HG03064 (cell line): ENCODE results near the gene LUZP2.

Experiments
- ATAC-seq: cut with Tn5 transposase; IDR thresholded peaks from one replicate; pipeline ENCODE4 v1.9.1; 2021; ENCODE audit warnings: low read depth; ENCODE audit not compliant: unreplicated experiment

LUZP2 gene

DNA sequence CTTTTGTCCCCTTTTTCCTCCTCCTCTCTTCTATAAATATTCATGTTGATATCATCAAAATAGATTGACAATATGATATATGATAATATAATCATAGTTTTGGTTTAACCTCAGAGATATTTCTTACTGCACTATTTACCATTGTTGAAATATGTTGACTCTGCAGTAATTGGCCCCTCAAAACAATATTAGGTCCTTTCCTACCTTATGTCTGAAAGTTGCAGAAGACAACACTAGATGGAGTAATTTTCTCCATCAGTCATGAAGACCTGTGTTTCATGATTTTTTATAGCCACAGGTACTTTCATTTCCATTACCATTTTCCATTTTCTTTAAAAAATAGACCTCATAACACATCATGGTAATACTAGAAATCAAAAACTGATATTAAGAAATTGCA lies 284.4 kb downstream of the LUZP2 start:
- ATAC-seq: no peak

DNA sequence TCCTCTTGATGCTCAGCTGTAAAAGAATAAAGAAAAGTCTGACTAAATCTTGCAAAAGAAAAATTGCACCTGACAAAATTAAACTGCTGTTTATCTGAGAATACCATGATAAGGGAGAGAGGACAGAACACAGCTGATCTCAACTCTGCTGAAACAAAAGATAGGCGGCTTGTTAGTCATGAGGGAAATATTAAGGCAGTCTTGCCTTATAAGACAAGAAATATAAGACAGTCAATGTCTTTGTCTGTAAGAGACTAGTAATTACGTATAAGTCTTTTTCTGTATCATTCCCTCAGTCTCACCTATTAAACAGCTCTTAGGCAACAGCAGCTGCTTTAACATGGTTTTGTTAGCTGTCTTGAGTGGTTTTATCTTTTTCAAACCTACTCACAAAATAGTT lies 296.6 kb downstream of the LUZP2 start:
- ATAC-seq: no peak

DNA sequence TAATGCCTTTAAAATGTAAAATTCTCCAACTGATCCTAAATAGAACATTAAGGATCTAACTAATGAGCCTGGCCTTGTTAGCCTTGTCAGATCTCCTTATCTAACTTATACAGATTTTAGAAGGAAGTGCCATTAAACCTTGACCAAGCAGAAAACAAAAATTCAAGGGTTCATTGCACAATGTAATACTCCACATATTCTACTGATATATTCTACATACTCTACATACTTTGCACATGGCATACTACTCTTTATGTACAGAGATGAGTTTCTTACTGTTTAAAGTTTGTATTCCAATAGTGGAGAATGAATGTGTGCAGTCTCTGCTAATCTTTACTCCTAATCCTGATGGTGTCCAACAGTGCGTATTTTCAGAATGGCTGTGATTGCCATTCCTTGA lies 297.2 kb downstream of the LUZP2 start:
- ATAC-seq: no peak

DNA sequence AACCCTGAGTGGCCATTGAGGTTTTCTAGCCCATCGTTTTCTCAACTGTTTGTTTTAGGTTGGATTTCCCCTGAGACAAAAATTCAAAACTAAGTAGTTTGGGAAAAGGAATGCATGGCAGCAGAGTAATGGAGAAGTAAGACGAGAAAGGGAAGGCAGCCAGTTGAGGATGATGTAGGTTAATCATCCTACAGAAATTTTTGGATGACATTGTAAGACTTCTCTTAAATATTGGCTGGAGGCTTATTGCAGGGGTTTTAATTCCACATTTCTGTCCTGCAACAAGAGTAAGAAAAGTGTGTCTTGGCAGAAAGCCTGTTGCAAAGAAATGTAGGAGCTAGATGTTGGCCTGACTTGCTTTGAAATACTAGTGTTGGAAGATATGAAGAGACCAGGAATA lies 308.8 kb downstream of the LUZP2 start:
- no peak for ATAC-seq

DNA sequence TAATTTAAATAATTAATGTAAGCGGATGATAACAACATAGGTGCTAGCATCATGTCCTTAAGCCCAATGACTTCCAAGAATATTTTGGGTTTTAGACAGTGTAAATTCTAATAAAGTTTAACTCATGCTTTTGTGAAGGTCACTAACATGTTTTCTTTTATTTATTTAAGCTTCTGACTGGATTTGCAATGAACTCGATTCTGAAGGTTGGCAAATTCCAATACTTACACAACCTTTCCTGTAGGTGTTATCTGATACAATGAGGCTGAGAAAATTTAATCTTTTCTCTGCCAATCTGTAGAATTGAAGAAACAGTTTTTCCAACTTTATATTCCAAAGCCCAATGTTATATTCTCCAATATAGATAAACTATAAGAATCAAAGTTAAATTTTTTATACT lies 311.3 kb downstream of the LUZP2 start:
- ATAC-seq: no peak

DNA sequence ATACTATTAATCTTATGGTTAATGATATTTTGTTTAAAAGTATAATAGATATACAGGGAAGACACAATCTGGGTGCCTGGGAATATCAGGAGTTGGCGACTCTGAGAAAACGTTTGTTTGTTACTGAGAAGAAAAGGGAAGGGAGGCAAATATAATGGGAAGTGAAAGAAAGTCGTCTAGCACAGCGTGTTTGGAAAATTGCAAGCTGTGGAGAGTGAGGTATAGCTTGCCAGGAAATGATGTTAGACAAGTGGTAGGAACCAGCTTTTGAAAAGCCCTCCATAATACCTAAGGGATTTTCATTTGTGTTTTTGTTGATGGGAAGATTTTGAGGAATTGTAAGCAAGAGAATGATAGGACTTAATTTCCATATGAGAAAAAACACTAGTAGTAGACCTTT lies 322.2 kb downstream of the LUZP2 start:
- ATAC-seq: no peak

DNA sequence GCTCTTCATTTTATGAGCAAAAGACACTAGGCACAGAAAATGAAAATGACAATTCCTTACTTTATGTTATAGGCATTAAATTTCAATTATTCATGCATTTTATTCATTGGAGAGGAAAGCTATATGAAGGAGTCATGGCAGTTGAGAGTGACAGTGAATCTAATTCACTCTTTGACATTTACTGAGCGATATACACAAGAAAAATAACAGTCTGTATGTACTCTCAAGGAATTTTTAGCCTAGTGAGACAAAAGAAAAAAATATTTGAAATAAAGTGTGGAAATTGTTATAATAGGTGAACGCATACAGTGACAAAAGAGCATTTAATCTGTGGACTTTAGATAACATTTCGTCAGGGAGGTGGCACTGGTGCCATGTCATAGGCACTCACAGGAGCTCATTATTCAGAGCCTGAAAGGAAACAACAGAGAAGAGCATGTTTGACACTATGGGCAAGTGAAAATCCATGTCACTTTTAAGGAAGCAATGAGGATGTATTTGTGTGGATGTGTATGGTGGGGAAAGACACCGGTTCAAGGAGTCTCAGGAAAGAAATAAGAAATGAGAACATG lies 323.1 kb downstream of the LUZP2 start:
- ATAC-seq: no peak

DNA sequence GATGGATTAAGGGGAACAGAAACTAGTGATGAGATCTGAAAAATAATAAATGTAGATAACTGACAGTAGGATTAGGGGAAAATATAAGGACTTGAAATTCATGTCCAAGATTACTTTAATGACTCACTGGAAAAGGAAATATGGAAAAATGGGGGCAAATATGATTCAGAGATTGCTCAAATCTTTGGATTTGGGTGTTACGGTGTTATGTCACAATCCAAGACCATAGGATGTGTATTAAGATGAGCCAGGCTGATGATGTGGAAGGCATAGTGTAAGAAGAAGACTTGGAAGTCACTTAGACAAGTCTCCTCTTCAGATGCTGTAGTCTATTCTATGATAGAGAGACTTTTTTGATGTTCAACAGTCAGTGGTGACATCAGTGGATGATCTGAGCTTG lies 323.7 kb downstream of the LUZP2 start:
- ATAC-seq: no peak

DNA sequence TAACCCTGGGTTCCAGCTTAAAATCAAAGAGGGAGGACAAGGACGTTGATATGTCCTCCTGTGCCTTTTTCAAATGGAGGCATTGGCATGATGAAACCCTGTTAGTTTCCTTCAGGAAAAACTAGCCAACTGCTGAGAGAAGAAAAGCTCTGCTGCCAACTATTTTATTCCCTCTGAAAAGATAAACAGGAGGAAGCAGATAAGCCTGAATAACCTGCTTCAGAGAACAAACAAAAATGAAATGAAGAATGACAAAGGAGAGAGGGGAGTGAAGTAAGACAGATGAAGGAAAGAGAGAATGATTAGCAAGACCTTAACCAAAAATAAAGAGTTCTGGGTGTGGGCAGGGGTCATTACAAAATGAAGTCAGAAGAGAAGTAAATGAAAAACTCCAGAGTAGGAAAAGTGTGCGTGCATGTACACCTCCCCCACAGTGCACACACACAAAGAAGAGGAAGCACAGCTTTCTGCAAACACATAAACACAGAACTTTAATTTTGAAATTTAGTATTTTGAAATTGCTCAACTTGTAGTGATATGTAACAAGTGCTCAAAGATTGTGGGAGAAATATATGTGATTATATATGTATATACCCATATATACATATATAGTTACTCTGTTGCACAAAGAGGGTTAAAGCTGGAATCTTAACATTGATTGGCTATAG lies 332.2 kb downstream of the LUZP2 start:
- ATAC-seq: no peak

DNA sequence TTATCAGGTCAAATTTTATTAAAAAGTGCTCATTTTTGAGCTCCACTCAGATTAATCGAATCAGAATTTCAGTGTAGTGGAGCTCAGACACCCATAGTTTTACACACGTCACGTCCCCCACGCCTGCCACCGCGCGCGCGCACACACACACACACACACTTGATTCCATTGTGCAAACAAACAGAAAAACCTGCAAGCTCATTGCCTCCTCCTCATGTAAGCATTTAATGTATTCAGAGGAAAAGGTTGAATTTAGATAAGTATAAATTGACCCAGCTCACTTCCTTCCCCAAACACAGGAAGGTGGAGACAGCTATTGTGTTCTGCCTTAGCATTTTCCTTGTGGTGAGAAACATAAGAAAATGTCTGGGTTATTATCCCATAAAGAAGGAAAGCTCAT lies 336.7 kb downstream of the LUZP2 start:
- ATAC-seq: no peak

DNA sequence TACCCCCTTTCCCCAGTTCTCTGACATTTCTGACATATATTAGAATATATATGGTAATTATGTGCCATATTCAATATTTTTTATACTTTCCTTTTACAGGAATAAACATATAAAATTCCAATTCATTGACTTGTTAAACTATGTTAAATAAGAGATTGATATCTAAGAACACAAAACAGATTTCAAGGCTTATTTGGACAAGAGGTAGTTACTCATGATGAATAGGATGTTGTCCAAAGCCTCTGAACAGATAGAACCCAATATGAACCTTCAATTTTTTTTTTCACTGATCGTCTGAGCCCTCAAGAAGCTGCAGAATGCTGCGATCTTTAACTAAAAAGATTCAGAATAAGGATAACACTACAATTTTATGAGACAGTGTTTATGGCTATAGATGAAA lies 340.3 kb downstream of the LUZP2 start:
- no peak for ATAC-seq

DNA sequence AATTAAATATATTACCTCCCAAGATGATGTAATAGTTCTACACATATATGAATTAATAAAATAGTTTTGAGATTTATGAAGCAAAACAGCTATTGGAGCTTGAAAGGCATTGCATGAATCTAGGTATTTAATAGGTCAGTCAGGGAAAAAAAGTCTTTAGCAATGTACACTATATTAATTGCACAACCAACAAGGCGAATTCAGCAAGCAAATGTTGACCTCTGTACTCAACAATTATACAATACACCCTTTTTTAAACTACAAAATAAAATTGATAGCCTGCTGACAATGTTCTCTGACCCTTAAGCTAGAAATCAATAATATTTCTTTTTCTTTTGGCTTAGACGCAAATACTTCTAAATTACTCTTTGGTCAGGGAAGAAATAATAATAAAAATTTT lies 345.5 kb downstream of the LUZP2 start:
- ATAC-seq: no peak

DNA sequence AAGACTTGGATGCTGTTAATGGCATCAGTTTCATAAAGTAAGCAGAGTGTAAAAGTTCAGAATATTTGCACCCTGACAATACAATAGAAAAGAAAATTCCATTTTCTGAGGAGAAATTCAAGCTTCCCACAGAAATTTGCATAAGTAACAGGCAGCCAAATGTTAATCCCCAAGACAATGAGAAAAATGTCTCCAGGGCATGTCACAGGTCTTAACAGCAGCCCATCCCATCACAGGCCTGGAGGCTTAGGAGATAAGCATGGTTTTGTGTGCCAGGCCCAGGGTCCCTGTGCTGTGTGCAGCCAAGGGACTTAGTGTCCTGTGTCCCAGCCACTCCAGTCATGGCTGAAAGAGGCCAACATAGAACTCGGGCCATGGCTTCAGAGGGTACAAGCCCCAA lies 347.6 kb downstream of the LUZP2 start:
- ATAC-seq: no peak

DNA sequence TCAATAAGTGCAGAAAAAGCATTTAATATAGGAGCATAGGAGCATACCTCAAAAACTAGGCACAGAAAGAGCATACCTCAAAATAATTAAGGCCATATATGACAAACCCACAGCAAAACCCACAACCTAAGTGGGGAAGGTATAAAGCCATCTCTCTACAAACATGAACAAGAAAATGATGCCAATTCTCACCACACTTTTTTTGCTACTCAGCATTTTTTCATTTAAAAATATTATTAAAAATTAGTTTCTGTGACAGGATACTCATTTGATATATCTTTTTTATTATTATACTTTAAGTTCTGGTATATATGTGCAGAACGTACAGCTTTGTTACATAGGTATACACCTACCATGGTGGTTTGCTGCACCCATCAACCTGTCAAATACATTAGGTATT lies 352.0 kb downstream of the LUZP2 start:
- no peak for ATAC-seq

DNA sequence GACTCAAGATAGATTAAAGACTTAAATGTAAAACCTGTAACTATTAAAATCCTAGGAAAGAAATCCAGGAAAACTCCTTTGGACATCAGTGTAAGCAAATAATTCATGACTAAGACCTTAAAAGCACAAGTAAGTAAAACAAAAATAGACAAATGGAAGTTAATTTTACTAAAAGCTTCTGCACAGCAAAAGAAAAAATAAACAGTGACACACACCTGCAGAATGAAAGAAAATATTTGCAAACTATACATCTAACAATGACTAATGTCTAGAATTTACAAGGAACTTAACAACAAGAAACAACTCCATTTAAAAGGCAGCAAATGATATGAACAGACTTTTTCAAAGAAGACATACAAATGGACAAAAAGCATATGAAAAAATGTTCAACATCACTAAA lies 359.1 kb downstream of the LUZP2 start:
- no peak for ATAC-seq

DNA sequence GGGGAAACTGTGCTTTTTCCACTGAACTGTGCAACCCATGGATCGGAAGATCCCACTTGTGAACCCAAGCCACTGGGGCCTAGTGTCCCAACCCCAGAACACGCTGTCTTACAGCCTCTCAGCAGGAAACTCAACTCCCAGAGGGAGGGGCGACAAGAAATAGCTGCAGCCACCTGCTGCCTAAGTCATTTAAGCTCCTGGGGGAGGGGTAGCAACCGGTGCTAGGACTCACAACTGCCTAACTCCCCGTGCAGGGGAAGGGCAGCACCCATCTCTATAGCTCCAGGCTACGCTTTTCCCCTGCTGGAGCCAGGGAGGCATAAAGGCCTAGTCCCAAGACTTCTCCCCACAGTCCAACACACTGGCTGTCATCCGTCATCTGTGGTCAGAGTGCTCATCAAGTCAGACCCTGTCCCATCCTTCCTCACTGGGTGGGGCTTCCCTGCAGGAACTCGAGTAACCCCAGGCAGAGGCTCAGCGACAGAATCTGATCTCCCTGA lies 363.0 kb downstream of the LUZP2 start:
- no peak for ATAC-seq

DNA sequence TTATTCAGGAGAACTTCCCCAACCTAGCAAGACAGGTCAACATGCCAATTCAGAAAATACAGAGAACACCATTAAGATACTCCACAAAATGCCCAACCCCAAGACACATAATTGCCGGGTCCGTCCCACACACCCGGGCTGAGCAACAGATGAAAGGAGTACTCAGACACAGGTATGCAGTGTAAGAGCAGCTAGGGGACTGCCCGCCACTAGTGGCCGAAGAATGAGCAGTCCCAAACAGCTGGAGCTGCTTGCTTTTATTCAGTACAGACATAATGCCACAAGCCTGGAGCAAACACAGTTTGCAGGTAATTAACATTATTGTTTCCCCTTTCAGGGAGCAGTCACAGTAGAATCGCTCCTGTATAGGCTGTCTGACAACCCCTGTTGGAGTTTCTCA lies 364.6 kb downstream of the LUZP2 start:
- no peak for ATAC-seq

DNA sequence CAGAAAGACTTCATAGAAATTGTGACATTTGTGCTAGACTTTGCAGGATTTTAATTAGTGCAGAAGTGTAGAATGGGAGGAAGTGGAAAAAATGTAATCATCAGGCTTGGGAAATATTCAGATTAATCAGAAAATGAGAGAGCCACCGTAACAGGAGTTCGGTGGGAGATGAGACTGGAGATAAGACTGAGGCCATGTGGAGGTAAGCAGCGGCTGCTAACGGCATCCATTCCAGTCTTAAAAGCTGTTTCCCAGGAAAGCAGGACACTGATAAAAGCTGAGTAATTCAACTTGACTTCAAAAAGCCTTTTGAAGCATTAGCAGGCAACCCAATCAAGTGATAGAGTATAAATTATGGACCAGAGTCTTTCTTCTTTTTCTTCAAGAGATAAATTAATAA lies 369.9 kb downstream of the LUZP2 start:
- ATAC-seq: no peak

DNA sequence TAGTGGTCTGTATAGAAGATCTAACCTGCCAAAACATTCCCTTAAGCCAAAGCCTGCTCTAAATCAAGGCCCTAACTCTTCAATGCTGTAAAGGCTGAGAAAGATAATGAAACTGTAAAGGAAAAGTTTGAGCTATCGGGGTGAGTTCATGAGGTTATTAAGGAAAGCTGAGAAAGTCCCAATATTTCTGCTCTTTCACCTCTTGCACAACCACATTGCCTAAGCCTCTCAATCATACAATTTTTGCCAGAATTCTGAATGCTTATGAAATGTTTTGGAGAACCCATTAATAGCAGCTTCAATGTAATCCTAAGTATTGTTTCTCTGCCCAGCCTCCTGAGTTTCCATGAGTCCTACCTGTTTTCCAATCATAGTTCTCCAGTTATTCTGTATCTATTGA lies 373.2 kb downstream of the LUZP2 start:
- no peak for ATAC-seq

DNA sequence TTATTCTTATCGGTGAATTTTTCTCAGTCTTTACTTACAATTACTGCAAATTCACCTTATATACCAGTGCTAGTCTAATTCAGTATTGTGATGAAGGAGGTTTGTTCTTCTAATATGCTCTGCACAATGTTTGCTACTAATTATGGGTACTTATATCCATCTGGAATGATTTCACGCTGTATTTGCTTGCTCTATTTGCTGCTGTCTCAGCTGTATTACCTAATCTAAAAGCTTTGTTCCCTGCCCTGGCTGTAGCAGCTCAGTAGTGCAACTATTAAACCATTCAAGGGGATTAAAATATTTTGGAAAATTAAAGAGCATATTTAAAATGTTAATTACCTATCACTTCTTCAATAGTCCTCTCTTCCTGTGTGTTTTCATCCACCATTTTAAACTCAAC lies 375.3 kb downstream of the LUZP2 start:
- ATAC-seq: no peak

DNA sequence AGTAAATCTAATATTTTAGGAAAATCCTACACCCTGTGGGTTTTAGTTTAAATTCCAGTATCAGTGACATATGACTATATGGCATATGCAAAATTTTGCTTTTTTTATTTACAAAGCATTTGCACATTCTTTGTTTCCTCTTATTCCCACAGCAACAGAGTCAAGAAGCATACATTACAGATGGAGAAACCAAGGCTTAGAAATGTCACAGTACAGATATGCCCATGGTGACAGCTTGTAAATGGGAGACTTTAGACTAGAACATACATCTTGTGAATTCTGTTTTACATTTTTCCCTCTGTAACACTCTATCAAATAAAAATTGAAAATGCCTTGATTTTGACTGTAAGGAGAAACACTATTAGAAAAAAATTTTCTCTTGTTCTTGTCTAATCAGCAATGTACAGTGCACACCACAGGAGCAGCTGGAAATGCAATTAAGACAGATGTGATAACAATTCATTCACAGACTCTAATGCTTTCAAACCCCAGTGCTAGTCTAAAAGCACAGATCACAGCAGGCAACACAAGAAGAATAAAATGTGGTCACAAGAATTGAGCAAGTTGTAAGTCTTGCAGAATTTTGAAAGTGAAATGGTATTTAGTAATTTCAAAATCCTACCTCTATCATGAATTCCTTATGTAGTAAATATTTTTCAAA lies 375.9 kb downstream of the LUZP2 start:
- no peak for ATAC-seq

DNA sequence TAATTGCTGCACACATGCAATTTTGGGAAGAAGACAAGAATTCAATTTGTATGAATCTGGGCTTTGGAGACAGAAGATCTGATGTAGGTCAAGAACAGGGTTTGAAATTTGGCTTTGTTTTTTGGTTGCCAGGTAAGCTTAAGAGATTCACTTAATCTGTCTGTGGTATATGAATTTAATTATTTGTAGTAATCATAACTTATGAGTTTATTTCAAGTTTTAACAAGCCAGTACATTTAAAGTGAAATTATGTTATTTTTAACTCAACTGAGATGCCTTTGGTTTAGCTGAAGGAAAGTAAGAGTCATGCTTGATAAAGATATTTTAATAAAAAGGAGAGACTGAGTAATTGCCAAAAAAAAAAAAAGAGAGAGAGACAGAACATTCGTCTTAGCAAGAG lies 384.1 kb downstream of the LUZP2 start:
- no peak for ATAC-seq
